Measurements from ENCODE around the gene AKAP13.
"Not testable (repeated sequence)": the region's sequence is repeated elsewhere in the genome, so short reads cannot be mapped to it uniquely, and the experiment has no call there.

Gene AKAP13

GRCh38 chr15:85484923-85485322, 104.5 kb downstream of the AKAP13 start:
- DNase-seq: not testable (repeated sequence)

- peak; percentile 53 for DNase-seq
Measured at GRCh38 chr15:85485956-85486567, 105.7 kb downstream of the AKAP13 start.

GRCh38 chr15:85487796-85488195, 107.4 kb downstream of the AKAP13 start:
- DNase-seq: not testable (repeated sequence)

- DNase-seq: no peak
Measured at GRCh38 chr15:85488997-85489396, 108.6 kb downstream of the AKAP13 start.

GRCh38 chr15:85489773-85490493, 109.5 kb downstream of the AKAP13 start:
- no peak for DNase-seq

GRCh38 chr15:85490856-85491255, 110.5 kb downstream of the AKAP13 start:
- DNase-seq: no peak

GRCh38 chr15:85491691-85492090, 111.3 kb downstream of the AKAP13 start:
- DNase-seq: no peak

- no peak for DNase-seq
Measured at GRCh38 chr15:85492406-85492805, 112.0 kb downstream of the AKAP13 start.

GRCh38 chr15:85493260-85493659, 112.9 kb downstream of the AKAP13 start:
- DNase-seq: no peak

GRCh38 chr15:85494048-85494777, 113.8 kb downstream of the AKAP13 start:
- DNase-seq: no peak

GRCh38 chr15:85495096-85495495, 114.7 kb downstream of the AKAP13 start:
- no peak for DNase-seq

- no peak for DNase-seq
Measured at GRCh38 chr15:85495544-85495943, 115.1 kb downstream of the AKAP13 start.

- DNase-seq: no peak
Measured at GRCh38 chr15:85496151-85496550, 115.7 kb downstream of the AKAP13 start.

GRCh38 chr15:85496551-85497171, 116.3 kb downstream of the AKAP13 start:
- DNase-seq: no peak

- no peak for DNase-seq
Measured at GRCh38 chr15:85497172-85497569, 116.8 kb downstream of the AKAP13 start.

- no peak for DNase-seq
Measured at GRCh38 chr15:85498471-85498870, 118.1 kb downstream of the AKAP13 start.

- no peak for DNase-seq
Measured at GRCh38 chr15:85499371-85499887, 119.0 kb downstream of the AKAP13 start.

GRCh38 chr15:85500060-85500708, 119.8 kb downstream of the AKAP13 start:
- no peak for DNase-seq

- DNase-seq: no peak
Measured at GRCh38 chr15:85500729-85501128, 120.3 kb downstream of the AKAP13 start.

- no peak for DNase-seq
Measured at GRCh38 chr15:85501574-85501973, 121.2 kb downstream of the AKAP13 start.

- no peak for DNase-seq
Measured at GRCh38 chr15:85503151-85503799, 122.9 kb downstream of the AKAP13 start.
